Measurements from ENCODE around the gene TAOK3. TPM values are rescaled to one million over a fixed set of nuclear protein-coding genes. Genes with fewer than 3 reads are reported as not detected.

TAOK3 gene
- total and polyA plus RNA-seq, 2 of the 4 experiments (the other 2 are of a cell fraction), result 26.3 to 54.5 TPM

- Histone ChIP-seq H3K4me1 (ENCODE audit: control insufficient read depth, insufficient read depth, low read length) (peaks cover 1% of the 10 kb centered on the region; the same call in 1 of the 2 replicates), H3K14ac (replicated peaks; ENCODE audit: low read depth, low read length) (no peak overlapping the region), H3K27ac (ENCODE audit: insufficient read depth, low read length) (no peak overlapping the region), H2AK5ac (ENCODE audit: low read depth, low read length) (no peak overlapping the region), H2BK15ac (ENCODE audit: low read depth, low read length) (no peak overlapping the region), H2BK120ac (ENCODE audit: low read depth, low read length) (no peak overlapping the region), H3K9ac (ENCODE audit: low read depth, low read length) (no peak overlapping the region), H3K4ac (ENCODE audit: low read depth, low read length) (no peak overlapping the region), H4K20me1 (ENCODE audit: insufficient read depth, low read length) (no peaks in the 10 kb centered on the region), H3K79me1 (ENCODE audit: low read depth in 1 of 2, low read length in 2 of 2) (0 out of 4 replicates have a peak, but pooled peaks cover 0 to 2% of the 10 kb centered on the region in 2 experiments), H4K91ac (ENCODE audit: insufficient read depth, low read depth, low read length) (no peak overlapping the region), H2BK20ac (ENCODE audit: low read depth, low read length) (no peak overlapping the region), H4K5ac (ENCODE audit: low read depth, low read length) (no peak overlapping the region), H3K9me3 (ENCODE audit: control insufficient read depth, insufficient read depth, low read length) (no peaks in the 10 kb centered on the region), H3K18ac (ENCODE audit: low read depth, low read length) (no peak overlapping the region), H3K36me3 (ENCODE audit: control insufficient read depth, insufficient read depth, low read length) (peaks cover 27% of the 10 kb centered on the region), H2BK5ac (ENCODE audit: low read depth, low read length, poor library complexity, severe bottlenecking) (no peak overlapping the region), H3K56ac (ENCODE audit: extremely low read depth, insufficient read depth, low read length) (no peak overlapping the region), H3K4me3 (ENCODE audit: insufficient read depth, low read depth, low read length) (no peak overlapping the region), H3K9me1 (ENCODE audit: insufficient read depth, low read length) (no peaks in the 10 kb centered on the region), H4K8ac (ENCODE audit: low read depth in 2 of 2, low read length in 2 of 2) (no peak overlapping the region), H3K23ac (ENCODE audit: low read depth, low read length) (no peak overlapping the region), H2AFZ (replicated peaks; ENCODE audit: low read length, poor library complexity) (no peak overlapping the region), H2AK9ac (replicated peaks; ENCODE audit: low read depth, low read length, poor library complexity) (no peak overlapping the region), H3K4me2 (ENCODE audit: low read depth, low read length) (no peak overlapping the region), H3K27me3 (ENCODE audit: control insufficient read depth, insufficient read depth, low read length) (no peaks in the 10 kb centered on the region)
- no CpG with 5 or more reads among the region's 4 CpGs for WGBS, 2 experiments (ENCODE audit: extremely low coverage in 2 of 2, insufficient read length in 1 of 2)
- peak; percentile 68 for DNase-seq
- peak; percentile 68 for ATAC-seq (ENCODE audit: low read depth)
- TF ChIP-seq RFX5 (IDR thresholded peaks at IDR 0.05; ENCODE audit: low read depth, low read length) (no peak), CEBPB (IDR thresholded peaks at IDR 0.05; ENCODE audit: low read depth, low read length) (no peak), MAZ (IDR thresholded peaks at IDR 0.05; ENCODE audit: borderline replicate concordance, low read depth, low read length) (no peak), FOS (IDR thresholded peaks at IDR 0.05; ENCODE audit: low read depth, low read length) (no peak), MXI1 (IDR thresholded peaks at IDR 0.05; ENCODE audit: borderline replicate concordance, low read depth, low read length) (no peak), POLR2A (IDR thresholded peaks at IDR 0.05; ENCODE audit: low read depth, low read length) (0 out of 2 replicates have a peak, but pooled peaks have one; percentile 27), SMC3 (IDR thresholded peaks at IDR 0.05; ENCODE audit: low read depth, low read length) (peak; percentile 73), RAD21 (IDR thresholded peaks at IDR 0.05; ENCODE audit: low read length) (peak; percentile 85), CHD1 (IDR thresholded peaks at IDR 0.05; ENCODE audit: low read depth, low read length) (no peak), RCOR1 (IDR thresholded peaks at IDR 0.05; ENCODE audit: insufficient replicate concordance, low read length) (no peak)
- TF ChIP-seq, protein P1, sequence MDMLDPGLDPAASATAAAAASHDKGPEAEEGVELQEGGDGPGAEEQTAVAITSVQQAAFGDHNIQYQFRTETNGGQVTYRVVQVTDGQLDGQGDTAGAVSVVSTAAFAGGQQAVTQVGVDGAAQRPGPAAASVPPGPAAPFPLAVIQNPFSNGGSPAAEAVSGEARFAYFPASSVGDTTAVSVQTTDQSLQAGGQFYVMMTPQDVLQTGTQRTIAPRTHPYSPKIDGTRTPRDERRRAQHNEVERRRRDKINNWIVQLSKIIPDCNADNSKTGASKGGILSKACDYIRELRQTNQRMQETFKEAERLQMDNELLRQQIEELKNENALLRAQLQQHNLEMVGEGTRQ (IDR thresholded peaks at IDR 0.05; ENCODE audit: low read depth, low read length), result no peak
- TF ChIP-seq, protein P2, sequence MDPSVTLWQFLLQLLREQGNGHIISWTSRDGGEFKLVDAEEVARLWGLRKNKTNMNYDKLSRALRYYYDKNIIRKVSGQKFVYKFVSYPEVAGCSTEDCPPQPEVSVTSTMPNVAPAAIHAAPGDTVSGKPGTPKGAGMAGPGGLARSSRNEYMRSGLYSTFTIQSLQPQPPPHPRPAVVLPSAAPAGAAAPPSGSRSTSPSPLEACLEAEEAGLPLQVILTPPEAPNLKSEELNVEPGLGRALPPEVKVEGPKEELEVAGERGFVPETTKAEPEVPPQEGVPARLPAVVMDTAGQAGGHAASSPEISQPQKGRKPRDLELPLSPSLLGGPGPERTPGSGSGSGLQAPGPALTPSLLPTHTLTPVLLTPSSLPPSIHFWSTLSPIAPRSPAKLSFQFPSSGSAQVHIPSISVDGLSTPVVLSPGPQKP (IDR thresholded peaks at IDR 0.05; ENCODE audit: borderline replicate concordance, low read depth, low read length), result no peak
- TF ChIP-seq, protein P3, sequence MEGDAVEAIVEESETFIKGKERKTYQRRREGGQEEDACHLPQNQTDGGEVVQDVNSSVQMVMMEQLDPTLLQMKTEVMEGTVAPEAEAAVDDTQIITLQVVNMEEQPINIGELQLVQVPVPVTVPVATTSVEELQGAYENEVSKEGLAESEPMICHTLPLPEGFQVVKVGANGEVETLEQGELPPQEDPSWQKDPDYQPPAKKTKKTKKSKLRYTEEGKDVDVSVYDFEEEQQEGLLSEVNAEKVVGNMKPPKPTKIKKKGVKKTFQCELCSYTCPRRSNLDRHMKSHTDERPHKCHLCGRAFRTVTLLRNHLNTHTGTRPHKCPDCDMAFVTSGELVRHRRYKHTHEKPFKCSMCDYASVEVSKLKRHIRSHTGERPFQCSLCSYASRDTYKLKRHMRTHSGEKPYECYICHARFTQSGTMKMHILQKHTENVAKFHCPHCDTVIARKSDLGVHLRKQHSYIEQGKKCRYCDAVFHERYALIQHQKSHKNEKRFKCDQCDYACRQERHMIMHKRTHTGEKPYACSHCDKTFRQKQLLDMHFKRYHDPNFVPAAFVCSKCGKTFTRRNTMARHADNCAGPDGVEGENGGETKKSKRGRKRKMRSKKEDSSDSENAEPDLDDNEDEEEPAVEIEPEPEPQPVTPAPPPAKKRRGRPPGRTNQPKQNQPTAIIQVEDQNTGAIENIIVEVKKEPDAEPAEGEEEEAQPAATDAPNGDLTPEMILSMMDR (conservative IDR thresholded peaks at IDR 0.05; ENCODE audit: low read depth, low read length), result peak; percentile 75
- dilution Hi-C loops (cut with HindIII; ENCODE audit: low sequenced_read_pairs, unreplicated experiment), result no loop called here
- ChIA-PET POLR2A (ENCODE audit: unreplicated experiment) (no interaction called here), CTCF (interaction anchor here (0.6 to 2.4 kb wide), 4 partner anchors 12 to 326 kb away, joined by 3 to 8 read pairs (median 4); no protein-coding TSS in a partner anchor)
- intact Hi-C loops (cut with micrococcal nuclease), result loop anchor here (1.0 to 10.0 kb wide), 7 partner anchors 570 to 1262 kb away; partner anchors contain the start of gene HSPB8
- BruUV-seq (replicated peaks), result no TSS peak
- in situ Hi-C loops (cut with MboI; ENCODE audit: low sequenced_read_pairs), result loop anchor here (10.0 to 25.0 kb wide), 4 partner anchors 782 to 1260 kb away; partner anchors contain the start of genes HSPB8 and PRKAB1
Observed at GRCh38 chr12:118404876-118405521, 32.3 kb upstream of the TAOK3 start.
